Ectodermal cell (in vitro differentiated cells): Measurements from ENCODE around the gene RPGRIP1L.

Experiments
- H3K27ac ChIP-seq: 2 replicates; pipeline ENCODE4 v1.7.0; 2013; ENCODE audit warnings: mild to moderate bottlenecking, low read depth, low read length; ENCODE audit not compliant: insufficient read depth, poor library complexity, severe bottlenecking
- H3K27me3 ChIP-seq: 2 replicates; pipeline ENCODE4 v1.7.0; 2013; ENCODE audit warnings: mild to moderate bottlenecking, low read length; ENCODE audit not compliant: insufficient read depth, control insufficient read depth, poor library complexity, severe bottlenecking
- H3K36me3 ChIP-seq: one replicate; pipeline ENCODE4 v1.7.0; 2013; ENCODE audit warnings: low read length; ENCODE audit not compliant: control insufficient read depth, insufficient read depth
- H3K4me1 ChIP-seq: one replicate; pipeline ENCODE4 v1.7.0; 2013; ENCODE audit warnings: low read length; ENCODE audit not compliant: control insufficient read depth, insufficient read depth
- H3K4me3 ChIP-seq: 2 replicates; pipeline ENCODE4 v1.7.0; 2013; ENCODE audit warnings: low read depth, low read length, control low read depth; ENCODE audit not compliant: insufficient read depth
- H3K9me3 ChIP-seq: 2 replicates; pipeline ENCODE4 v1.7.0; 2013; ENCODE audit warnings: mild to moderate bottlenecking, low read length, moderate library complexity; ENCODE audit not compliant: control insufficient read depth
- WGBS, 2 experiments: methylation state at CpG; one replicate each; pipeline ENCODE4 v1.1.7; 2013; ENCODE audit warnings: missing lambda C conversion rate in 2 of 2; 5-methylcytosine and 5-hydroxymethylcytosine counted together

Gene RPGRIP1L

GRCh38 chr16:53612003-53612402, 91.7 kb downstream of the RPGRIP1L start:
- no peak overlapping the region for H3K4me3 ChIP-seq
- 89 to 98% methylated on average over 1 to 3 of the region's 3 CpGs for WGBS, 2 experiments
- H3K27me3 ChIP-seq = no peaks in the 10 kb centered on the region
- H3K4me1 ChIP-seq = peaks cover 4% of the 10 kb centered on the region
- H3K36me3 ChIP-seq = no peaks in the 10 kb centered on the region
- H3K9me3 ChIP-seq = no peaks in the 10 kb centered on the region
- no peak overlapping the region for H3K27ac ChIP-seq

GRCh38 chr16:53611179-53611696, 92.4 kb downstream of the RPGRIP1L start:
- H3K4me3 ChIP-seq = no peak overlapping the region
- H3K27ac ChIP-seq = no peak overlapping the region
- no peaks in the 10 kb centered on the region for H3K27me3 ChIP-seq
- no peaks in the 10 kb centered on the region for H3K9me3 ChIP-seq
- peaks cover 4% of the 10 kb centered on the region for H3K4me1 ChIP-seq
- no peaks in the 10 kb centered on the region for H3K36me3 ChIP-seq
- WGBS, 2 experiments = 77% methylated on average over 6 of the region's 6 CpGs

GRCh38 chr16:53609536-53609935, 94.1 kb downstream of the RPGRIP1L start:
- no peak overlapping the region for H3K4me3 ChIP-seq
- H3K9me3 ChIP-seq = no peaks in the 10 kb centered on the region
- H3K4me1 ChIP-seq = peaks cover 4% of the 10 kb centered on the region
- H3K36me3 ChIP-seq = no peaks in the 10 kb centered on the region
- H3K27ac ChIP-seq = no peak overlapping the region
- H3K27me3 ChIP-seq = no peaks in the 10 kb centered on the region
- WGBS, 2 experiments = 94 to 96% methylated on average over 4 of the region's 4 CpGs

- H3K36me3 ChIP-seq = no peaks in the 10 kb centered on the region
- H3K9me3 ChIP-seq = no peaks in the 10 kb centered on the region
- WGBS, 2 experiments = 87 to 91% methylated on average over 2 of the region's 2 CpGs
- no peaks in the 10 kb centered on the region for H3K27me3 ChIP-seq
- no peak overlapping the region for H3K4me3 ChIP-seq
- H3K27ac ChIP-seq = no peak overlapping the region
- H3K4me1 ChIP-seq = peaks cover 4% of the 10 kb centered on the region
Measured at GRCh38 chr16:53608094-53608493, 95.6 kb downstream of the RPGRIP1L start.

GRCh38 chr16:53605831-53606400, 97.7 kb downstream of the RPGRIP1L start:
- Histone ChIP-seq H3K4me1 (no peaks in the 10 kb centered on the region), H3K9me3 (no peaks in the 10 kb centered on the region), H3K4me3 (no peak overlapping the region), H3K27ac (no peak overlapping the region), H3K27me3 (no peaks in the 10 kb centered on the region), H3K36me3 (no peaks in the 10 kb centered on the region)
- 88 to 100% methylated on average over 1 to 2 of the region's 2 CpGs for WGBS, 2 experiments

GRCh38 chr16:53605356-53605755, 98.3 kb downstream of the RPGRIP1L start:
- Histone ChIP-seq H3K27ac (no peak overlapping the region), H3K36me3 (no peaks in the 10 kb centered on the region), H3K9me3 (no peaks in the 10 kb centered on the region), H3K4me3 (no peak overlapping the region), H3K4me1 (no peaks in the 10 kb centered on the region), H3K27me3 (no peaks in the 10 kb centered on the region)
- WGBS, 2 experiments = 93 to 96% methylated on average over 10 of the region's 10 CpGs

GRCh38 chr16:53601961-53602360, 101.7 kb downstream of the RPGRIP1L start:
- no peak overlapping the region for H3K4me3 ChIP-seq
- no peaks in the 10 kb centered on the region for H3K4me1 ChIP-seq
- no peaks in the 10 kb centered on the region for H3K9me3 ChIP-seq
- H3K36me3 ChIP-seq = no peaks in the 10 kb centered on the region
- H3K27me3 ChIP-seq = no peaks in the 10 kb centered on the region
- H3K27ac ChIP-seq = no peak overlapping the region
- WGBS, 2 experiments = 95% methylated on average over 4 of the region's 4 CpGs

GRCh38 chr16:53600616-53601015, 103.0 kb downstream of the RPGRIP1L start:
- no CpG with 5 or more reads among the region's 1 CpG for WGBS, 2 experiments
- Histone ChIP-seq H3K27me3 (no peaks in the 10 kb centered on the region), H3K36me3 (no peaks in the 10 kb centered on the region), H3K27ac (no peak overlapping the region), H3K4me3 (no peak overlapping the region), H3K9me3 (peaks cover 3% of the 10 kb centered on the region), H3K4me1 (no peaks in the 10 kb centered on the region)

GRCh38 chr16:53600126-53600525, 103.5 kb downstream of the RPGRIP1L start:
- no peak overlapping the region for H3K27ac ChIP-seq
- peaks cover 3% of the 10 kb centered on the region for H3K9me3 ChIP-seq
- no peak overlapping the region for H3K4me3 ChIP-seq
- 93 to 95% methylated on average over 3 of the region's 3 CpGs for WGBS, 2 experiments
- H3K4me1 ChIP-seq = no peaks in the 10 kb centered on the region
- no peaks in the 10 kb centered on the region for H3K36me3 ChIP-seq
- no peaks in the 10 kb centered on the region for H3K27me3 ChIP-seq

GRCh38 chr16:53599548-53599947, 104.1 kb downstream of the RPGRIP1L start:
- Histone ChIP-seq H3K27me3 (no peaks in the 10 kb centered on the region), H3K27ac (no peak overlapping the region), H3K9me3 (peaks cover 3% of the 10 kb centered on the region), H3K36me3 (no peaks in the 10 kb centered on the region), H3K4me1 (no peaks in the 10 kb centered on the region), H3K4me3 (no peak overlapping the region)
- WGBS, 2 experiments = 67 to 86% methylated on average over 2 to 5 of the region's 5 CpGs
